Stimulated activated naive CD8-positive, alpha-beta T cell treated with anti-CD3 and anti-CD28 coated beads, Interleukin-15, Interleukin-2, amounts not matched to agents 100 ng/mL and 50 ng/mL, for 24 hours (primary cell): ENCODE measurements around the gene FRMPD3.

Source experiments
- H3K27ac Mint-ChIP-seq: one replicate; pipeline ENCODE4 v1.8.0; 2021; ENCODE audit warnings: mild to moderate bottlenecking, mixed read lengths
- H3K27me3 Mint-ChIP-seq: one replicate; pipeline ENCODE4 v1.8.0; 2021; ENCODE audit warnings: mixed read lengths
- H3K36me3 Mint-ChIP-seq: one replicate; pipeline ENCODE4 v1.8.0; 2021; ENCODE audit warnings: low read depth, mixed read lengths
- H3K4me1 Mint-ChIP-seq: one replicate; pipeline ENCODE4 v1.8.0; 2021; ENCODE audit warnings: low read depth, mixed read lengths
- H3K4me3 Mint-ChIP-seq: one replicate; pipeline ENCODE4 v1.8.0; 2021; ENCODE audit warnings: mild to moderate bottlenecking, mixed read lengths
- H3K9me3 Mint-ChIP-seq: one replicate; pipeline ENCODE4 v1.8.0; 2021; ENCODE audit warnings: mixed read lengths

Gene FRMPD3

DNA sequence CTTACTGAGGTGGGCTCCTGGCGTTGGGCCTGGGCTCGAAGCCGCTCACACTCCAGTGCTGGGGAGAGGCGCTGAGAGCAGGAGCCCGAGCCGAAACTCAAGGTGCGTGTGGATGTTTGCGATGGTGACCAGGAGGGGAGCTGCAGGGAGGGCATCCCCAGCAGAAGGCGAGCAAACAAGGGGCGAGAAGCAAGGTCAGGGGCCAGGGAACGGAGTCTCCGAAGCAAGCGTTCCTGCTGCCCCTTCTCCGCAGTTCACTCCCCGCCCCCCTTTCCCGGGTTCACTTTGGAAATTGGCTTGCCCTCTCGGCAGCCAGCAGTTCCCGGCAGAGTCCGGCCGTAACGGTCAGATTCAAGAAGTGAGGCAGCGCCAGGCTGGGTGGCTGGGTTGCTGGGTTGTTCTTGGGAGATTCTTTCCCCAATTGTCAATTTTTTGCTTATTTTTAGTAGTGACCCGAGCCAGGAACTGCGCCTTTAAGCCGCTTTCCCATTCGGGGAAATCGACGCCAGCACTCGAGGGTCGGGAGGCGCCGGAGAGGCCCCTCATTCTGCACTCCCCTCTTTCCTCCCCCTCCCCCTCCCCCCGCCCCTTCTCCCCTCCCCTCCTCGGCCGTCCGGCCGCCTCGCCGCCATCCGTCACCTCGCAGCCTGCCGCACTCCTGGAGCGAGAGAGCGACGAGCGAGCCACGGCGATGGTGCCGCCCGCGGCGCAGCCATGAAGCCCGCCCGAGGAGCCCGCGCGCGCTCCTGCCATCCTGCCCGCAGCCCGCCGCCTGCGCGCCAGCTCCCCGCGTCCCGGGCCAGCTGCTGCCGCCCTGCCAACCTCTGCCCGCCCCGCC, at the start of gene FRMPD3:
Gene FRMPD3 (plus strand): TSS at position 655 of the 838 bp plus-strand sequence. CDS start 76,937 bp downstream, outside the sequence.
- H3K4me1 Mint-ChIP-seq, result peaks cover 22% of the 10 kb centered on the region

DNA sequence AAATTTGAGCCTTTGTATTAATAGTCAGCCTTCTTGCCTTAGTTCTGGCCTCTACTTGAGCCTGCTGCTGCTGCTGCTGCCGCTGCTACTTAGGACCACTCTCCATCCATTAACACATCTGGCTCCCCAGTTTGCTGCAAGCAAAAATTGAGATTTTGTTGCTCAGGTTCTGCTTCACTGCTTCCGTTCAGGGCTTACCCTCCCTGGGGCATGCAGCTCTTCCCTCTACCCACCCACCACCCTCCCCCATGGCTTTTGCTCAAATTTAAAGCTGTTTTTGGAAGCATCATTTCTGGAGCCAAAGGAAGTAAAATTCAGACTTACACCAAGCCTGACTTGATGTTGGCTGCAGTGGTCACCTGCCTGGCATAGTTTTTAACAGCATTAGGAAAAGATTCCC, 28.9 kb upstream of the FRMPD3 start:
- Mint-ChIP-seq H3K36me3 (no peaks in the 10 kb centered on the region), H3K4me1 (no peaks in the 10 kb centered on the region), H3K4me3 (no peak overlapping the region), H3K27ac (no peak overlapping the region), H3K9me3 (no peaks in the 10 kb centered on the region), H3K27me3 (peaks cover 11% of the 10 kb centered on the region)

More for the DNA sequence above, at the start of gene FRMPD3:
- Mint-ChIP-seq H3K27me3 (peaks cover 34% of the 10 kb centered on the region), H3K9me3 (no peaks in the 10 kb centered on the region), H3K27ac (no peak within 1 kb of the TSS), H3K36me3 (no peaks in the 10 kb centered on the region), H3K4me3 (peak within 1 kb of the TSS; percentile 68)

DNA sequence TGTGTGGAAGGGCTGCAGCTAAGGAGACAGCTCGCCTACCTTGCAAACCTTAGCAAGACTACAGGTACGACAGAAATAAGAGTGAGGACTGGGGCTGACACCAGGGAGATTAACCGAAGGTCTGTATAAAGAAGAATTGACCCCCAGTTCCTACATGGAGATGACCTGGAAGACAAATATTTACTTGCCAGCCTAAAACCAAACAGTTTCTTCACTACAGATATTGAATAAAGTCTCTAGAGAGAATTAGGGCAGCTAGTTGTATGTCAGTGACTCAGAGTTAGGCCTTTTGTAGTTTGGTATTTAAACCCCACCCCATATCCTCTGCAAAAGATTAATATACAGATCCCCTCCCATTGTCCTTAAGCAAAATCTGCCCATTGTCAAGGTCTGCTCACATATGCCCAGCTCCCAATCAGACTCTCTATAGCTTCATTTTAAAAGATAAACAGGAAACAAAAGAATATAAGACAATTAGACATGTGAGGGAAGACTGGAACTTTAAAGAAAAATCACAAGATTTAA, 28.1 kb upstream of the FRMPD3 start:
- Mint-ChIP-seq H3K9me3 (no peaks in the 10 kb centered on the region), H3K27ac (no peak overlapping the region), H3K27me3 (peaks cover 11% of the 10 kb centered on the region), H3K36me3 (no peaks in the 10 kb centered on the region), H3K4me3 (no peak overlapping the region), H3K4me1 (no peaks in the 10 kb centered on the region)

DNA sequence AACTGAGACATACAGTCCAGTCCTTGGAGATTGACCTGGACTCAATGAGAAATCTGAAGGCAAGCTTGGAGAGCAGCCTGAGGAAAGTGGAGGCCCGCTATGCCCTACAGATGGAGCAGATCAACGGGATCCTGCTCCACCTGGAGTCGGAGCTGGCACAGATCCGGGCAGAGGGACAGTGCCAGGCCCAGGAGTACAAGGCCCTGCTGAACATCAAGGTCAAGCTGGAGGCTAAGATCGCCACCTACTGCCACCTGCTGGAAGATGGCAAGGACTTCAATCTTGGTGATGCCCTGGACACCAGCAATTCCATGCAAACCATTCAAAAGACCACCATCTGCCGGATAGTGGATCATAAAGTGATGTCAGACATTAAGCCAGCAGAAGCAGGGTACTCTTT, 20.4 kb upstream of the FRMPD3 start:
- H3K9me3 Mint-ChIP-seq, result no peaks in the 10 kb centered on the region
- no peaks in the 10 kb centered on the region for H3K4me1 Mint-ChIP-seq
- no peak overlapping the region for H3K4me3 Mint-ChIP-seq
- no peaks in the 10 kb centered on the region for H3K36me3 Mint-ChIP-seq
- H3K27me3 Mint-ChIP-seq, result peaks cover 3% of the 10 kb centered on the region
- no peak overlapping the region for H3K27ac Mint-ChIP-seq

DNA sequence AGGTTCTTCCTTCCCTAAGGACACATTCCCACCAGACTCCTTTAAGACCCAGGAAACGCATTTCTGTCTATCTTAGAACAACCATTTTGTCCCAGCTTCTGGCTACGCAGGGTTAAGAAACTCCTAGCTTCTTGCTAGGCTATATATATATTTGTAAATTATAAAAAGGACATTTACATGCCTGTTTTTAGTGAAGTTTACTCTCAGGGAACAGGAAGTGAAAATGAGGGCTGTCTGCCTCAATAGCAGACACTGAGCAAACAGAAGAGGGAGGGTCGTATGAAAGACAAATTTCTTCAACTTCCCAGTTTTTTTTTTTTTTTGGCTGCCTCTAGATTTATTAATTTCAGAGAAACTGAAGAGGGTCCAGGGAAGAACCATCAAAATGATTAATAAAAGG, 9.3 kb upstream of the FRMPD3 start:
- H3K4me3 Mint-ChIP-seq, result no peak overlapping the region
- H3K9me3 Mint-ChIP-seq, result no peaks in the 10 kb centered on the region
- peaks cover 10% of the 10 kb centered on the region for H3K27me3 Mint-ChIP-seq
- H3K4me1 Mint-ChIP-seq, result peaks cover 10% of the 10 kb centered on the region
- H3K36me3 Mint-ChIP-seq, result no peaks in the 10 kb centered on the region
- no peak overlapping the region for H3K27ac Mint-ChIP-seq

DNA sequence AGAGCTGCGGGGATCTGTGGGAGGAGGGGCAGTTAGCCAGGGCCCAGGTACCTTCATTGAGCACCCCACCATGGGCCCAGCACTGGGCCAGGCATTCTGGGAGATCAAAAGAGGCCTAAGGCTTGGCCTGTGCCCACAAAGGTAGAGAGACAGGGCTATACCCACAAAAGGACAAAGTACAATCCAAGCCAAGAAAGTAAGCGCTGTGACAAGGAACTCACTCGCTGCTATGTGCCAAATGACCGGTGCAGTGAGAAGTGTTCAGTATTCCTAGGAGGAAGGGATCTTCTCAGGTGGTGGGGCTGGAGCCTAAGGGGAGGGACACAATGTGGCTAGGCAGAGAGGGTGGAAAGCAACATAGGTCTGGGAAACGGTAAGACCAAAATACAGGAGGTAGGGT, 8.8 kb upstream of the FRMPD3 start:
- peaks cover 10% of the 10 kb centered on the region for H3K27me3 Mint-ChIP-seq
- H3K9me3 Mint-ChIP-seq, result no peaks in the 10 kb centered on the region
- H3K36me3 Mint-ChIP-seq, result no peaks in the 10 kb centered on the region
- peaks cover 10% of the 10 kb centered on the region for H3K4me1 Mint-ChIP-seq
- no peak overlapping the region for H3K4me3 Mint-ChIP-seq
- no peak overlapping the region for H3K27ac Mint-ChIP-seq

DNA sequence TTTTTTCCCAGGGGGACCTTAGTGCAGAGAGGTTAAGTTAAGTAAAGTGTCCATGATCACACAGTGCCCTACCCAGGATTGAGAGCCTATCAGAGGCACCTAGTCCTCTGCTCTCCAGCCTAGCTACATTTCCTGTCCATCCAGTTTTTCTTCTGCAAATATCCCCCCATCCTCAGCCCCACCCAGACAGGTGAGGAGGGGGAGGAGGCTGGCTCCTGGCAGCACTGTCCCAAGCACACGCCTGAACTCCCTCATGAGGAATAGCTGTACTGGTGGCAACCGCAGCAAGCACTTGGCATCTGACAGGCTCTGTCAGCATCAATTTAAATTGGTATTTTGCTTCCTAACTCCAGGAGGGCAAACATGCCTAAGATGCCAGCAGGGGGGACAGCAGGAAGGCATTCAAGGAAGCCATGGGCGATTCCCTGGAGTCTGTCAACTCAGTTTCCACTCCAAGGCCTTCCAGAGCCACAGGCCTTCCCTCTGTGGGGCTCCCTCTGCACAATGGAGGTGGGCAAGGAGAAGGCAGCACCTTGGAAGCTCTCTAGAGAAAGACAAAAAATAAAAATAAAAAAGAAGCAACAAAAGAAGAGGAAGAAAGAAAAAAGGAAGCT, 6.4 kb upstream of the FRMPD3 start:
- H3K27me3 Mint-ChIP-seq, result peaks cover 12% of the 10 kb centered on the region
- no peak overlapping the region for H3K4me3 Mint-ChIP-seq
- no peaks in the 10 kb centered on the region for H3K36me3 Mint-ChIP-seq
- H3K9me3 Mint-ChIP-seq, result no peaks in the 10 kb centered on the region
- H3K4me1 Mint-ChIP-seq, result peaks cover 10% of the 10 kb centered on the region
- no peak overlapping the region for H3K27ac Mint-ChIP-seq

DNA sequence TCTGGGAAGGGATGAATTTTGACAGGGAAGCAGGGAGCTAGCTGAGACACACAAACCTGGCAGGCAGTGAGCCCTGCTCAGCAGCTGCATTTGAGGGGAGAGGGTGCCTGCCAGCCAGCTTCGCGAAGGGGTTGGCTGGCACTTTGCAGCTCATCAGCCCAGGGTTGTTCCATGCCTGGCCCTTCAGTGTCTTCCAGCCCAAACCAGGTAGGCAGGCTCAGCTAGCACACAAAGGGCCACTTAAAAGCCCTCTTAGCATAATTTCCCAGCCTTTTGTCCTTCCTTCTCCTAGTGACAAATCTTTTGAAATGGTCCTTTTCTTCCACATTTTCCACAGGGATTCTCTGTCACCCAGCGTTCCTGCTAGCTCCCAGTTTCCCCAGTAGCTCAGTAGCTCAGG, 4.3 kb upstream of the FRMPD3 start:
- Mint-ChIP-seq H3K4me1 (peaks cover 9% of the 10 kb centered on the region), H3K27ac (no peak overlapping the region)

DNA sequence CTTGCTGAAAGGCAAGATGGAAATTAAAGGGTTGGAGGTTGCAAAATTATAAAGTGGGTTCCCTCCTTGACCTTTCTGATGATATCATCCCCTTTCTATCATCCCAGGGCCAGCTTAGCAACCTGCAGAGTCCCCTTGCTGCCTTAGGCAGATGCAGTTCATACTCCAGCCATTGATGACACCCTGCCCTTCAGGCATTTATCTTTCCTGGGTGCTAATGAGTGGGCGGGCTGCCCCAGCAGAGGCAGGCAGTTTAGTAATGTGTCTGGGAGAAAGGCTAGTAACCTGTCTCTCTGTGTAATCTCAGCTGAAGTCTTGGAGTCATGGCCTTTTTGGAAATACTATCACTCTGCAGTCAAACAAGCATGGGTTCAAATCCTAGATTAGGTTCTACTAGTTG, 3.8 kb upstream of the FRMPD3 start:
- Mint-ChIP-seq H3K27ac (no peak overlapping the region), H3K36me3 (no peaks in the 10 kb centered on the region), H3K27me3 (peaks cover 21% of the 10 kb centered on the region), H3K9me3 (no peaks in the 10 kb centered on the region), H3K4me3 (no peak overlapping the region), H3K4me1 (peaks cover 13% of the 10 kb centered on the region)

More for the DNA sequence above, 4.3 kb upstream of the FRMPD3 start:
- H3K9me3 Mint-ChIP-seq, result no peaks in the 10 kb centered on the region
- H3K4me3 Mint-ChIP-seq, result no peak overlapping the region
- no peaks in the 10 kb centered on the region for H3K36me3 Mint-ChIP-seq
- H3K27me3 Mint-ChIP-seq, result peaks cover 17% of the 10 kb centered on the region

DNA sequence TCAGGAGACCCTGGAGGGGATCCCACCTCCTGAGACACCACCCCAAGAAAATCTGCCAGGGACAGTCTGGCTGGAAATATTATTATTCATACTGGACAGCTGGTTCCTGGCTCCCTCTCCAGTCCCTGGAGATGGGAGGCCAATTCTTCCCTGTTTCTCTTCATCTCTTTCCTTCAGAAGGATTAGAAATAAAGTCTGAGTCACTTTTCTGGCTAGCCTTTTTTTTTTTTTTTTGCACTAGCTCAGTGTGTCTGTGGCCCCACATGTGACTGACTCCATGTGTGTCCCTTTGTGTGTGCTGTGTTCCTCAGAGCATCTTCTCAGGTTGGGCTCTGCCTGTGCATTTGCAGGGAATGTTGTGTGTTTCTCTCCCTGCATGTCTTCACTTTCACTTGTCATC, 1.8 kb upstream of the FRMPD3 start:
- H3K36me3 Mint-ChIP-seq, result no peaks in the 10 kb centered on the region
- no peak overlapping the region for H3K27ac Mint-ChIP-seq
- H3K27me3 Mint-ChIP-seq, result peaks cover 34% of the 10 kb centered on the region
- no peak overlapping the region for H3K4me3 Mint-ChIP-seq
- H3K4me1 Mint-ChIP-seq, result peaks cover 23% of the 10 kb centered on the region
- H3K9me3 Mint-ChIP-seq, result no peaks in the 10 kb centered on the region

DNA sequence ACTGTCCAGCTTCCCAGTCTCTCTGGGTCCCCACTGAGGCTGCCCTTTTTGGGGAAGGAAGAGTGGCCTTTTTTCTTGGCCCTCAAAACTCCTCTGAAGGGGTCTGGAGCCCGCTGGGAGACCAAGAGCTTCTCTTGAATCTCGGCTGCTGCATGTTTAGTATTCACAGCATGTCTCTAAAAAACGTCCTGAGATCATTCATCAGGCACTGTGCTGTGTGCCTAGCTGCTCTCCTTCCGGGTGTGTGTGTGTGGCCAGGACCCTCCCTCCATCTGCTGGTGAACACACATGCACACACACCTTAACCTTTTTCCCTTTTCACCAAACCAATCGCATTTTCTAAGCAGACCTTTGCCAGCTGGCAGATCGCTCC, 841 bp upstream of the FRMPD3 start:
- Mint-ChIP-seq H3K9me3 (no peaks in the 10 kb centered on the region), H3K36me3 (no peaks in the 10 kb centered on the region), H3K27ac (no peak overlapping the region)

DNA sequence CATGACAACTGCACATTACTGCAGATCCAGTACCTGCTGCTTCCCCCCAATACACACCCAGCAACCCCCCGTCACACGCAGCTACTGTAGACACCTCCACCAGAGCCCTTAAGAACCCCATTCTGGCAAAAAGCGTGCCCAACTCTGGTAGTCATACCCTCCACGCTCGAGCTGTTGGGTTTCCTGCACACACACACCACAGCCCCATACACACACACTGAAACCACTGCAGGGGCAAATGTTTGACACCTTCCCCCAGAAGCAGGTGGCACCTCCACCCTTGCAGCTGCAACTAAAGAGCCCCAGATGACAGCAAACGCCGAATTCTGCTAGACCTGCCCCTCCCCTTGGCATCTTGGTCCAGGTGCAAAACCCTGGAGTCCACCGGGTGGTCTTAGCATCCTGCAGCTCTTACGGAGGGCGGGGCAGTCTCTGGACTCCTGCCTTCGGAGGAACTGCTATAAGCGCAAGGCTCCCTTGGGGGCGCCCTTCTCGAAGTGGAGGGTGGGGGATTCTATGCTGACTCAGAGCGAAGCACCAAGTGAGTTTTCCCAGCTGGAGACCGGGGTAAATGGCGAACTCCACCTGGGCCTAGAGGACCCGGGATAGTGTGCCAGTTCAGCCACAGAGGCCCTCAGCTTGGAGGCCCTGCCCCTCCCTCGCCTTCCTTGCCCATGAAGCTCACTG, 1.5 kb downstream of the FRMPD3 start:
- peaks cover 37% of the 10 kb centered on the region for H3K27me3 Mint-ChIP-seq
- H3K4me1 Mint-ChIP-seq, result peaks cover 17% of the 10 kb centered on the region
- H3K36me3 Mint-ChIP-seq, result no peaks in the 10 kb centered on the region
- no peaks in the 10 kb centered on the region for H3K9me3 Mint-ChIP-seq
- no peak overlapping the region for H3K27ac Mint-ChIP-seq
- peak overlapping the region; percentile 66 for H3K4me3 Mint-ChIP-seq

More for the DNA sequence above, 841 bp upstream of the FRMPD3 start:
- Mint-ChIP-seq H3K4me1 (peaks cover 23% of the 10 kb centered on the region), H3K4me3 (peak overlapping the region; percentile 68), H3K27me3 (peaks cover 34% of the 10 kb centered on the region)

DNA sequence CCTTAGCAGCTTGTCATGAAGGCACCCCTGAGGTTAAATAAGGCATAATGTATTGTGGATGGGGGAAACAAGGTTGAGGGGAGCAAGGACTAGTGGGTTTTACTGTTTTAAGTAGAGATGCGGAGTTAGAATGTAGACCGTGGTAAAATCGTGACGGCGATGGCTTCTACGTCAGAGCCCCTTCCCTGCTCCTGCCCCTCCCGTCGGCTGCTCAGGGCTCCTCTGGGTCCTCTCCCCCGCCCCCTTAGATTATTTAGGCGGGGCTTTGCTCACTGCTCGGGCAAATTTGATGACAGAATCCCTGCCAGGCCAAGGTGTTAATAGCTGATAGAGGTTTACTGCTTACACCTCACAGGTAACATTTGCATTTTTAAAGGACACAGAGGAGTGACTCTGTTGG, 2.3 kb downstream of the FRMPD3 start:
- peaks cover 17% of the 10 kb centered on the region for H3K4me1 Mint-ChIP-seq
- no peak overlapping the region for H3K4me3 Mint-ChIP-seq
- no peaks in the 10 kb centered on the region for H3K36me3 Mint-ChIP-seq
- no peaks in the 10 kb centered on the region for H3K9me3 Mint-ChIP-seq
- peaks cover 43% of the 10 kb centered on the region for H3K27me3 Mint-ChIP-seq
- no peak overlapping the region for H3K27ac Mint-ChIP-seq

DNA sequence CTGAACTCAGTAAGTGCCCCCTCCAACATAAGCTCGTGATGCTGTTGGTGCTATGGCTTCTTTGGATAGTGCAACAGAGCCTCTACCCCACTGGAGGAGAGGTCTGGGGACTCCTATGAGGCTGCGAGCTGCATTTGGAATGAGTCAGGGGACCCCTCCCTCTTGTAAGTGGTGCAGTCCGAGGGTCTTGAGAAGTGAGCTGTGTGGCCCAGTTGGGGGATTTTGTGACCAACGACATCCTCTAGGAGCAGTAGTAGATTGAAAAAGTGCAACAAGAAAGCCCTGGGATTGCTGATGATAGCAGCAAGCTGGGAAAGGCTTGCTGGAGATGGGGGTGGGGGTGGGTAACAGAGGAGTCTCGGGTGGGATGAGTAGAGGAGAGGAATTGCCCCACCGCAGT, 3.1 kb downstream of the FRMPD3 start:
- H3K4me1 Mint-ChIP-seq, result peaks cover 17% of the 10 kb centered on the region
- no peaks in the 10 kb centered on the region for H3K36me3 Mint-ChIP-seq
- no peak overlapping the region for H3K27ac Mint-ChIP-seq
- peaks cover 40% of the 10 kb centered on the region for H3K27me3 Mint-ChIP-seq
- H3K4me3 Mint-ChIP-seq, result no peak overlapping the region
- H3K9me3 Mint-ChIP-seq, result no peaks in the 10 kb centered on the region

DNA sequence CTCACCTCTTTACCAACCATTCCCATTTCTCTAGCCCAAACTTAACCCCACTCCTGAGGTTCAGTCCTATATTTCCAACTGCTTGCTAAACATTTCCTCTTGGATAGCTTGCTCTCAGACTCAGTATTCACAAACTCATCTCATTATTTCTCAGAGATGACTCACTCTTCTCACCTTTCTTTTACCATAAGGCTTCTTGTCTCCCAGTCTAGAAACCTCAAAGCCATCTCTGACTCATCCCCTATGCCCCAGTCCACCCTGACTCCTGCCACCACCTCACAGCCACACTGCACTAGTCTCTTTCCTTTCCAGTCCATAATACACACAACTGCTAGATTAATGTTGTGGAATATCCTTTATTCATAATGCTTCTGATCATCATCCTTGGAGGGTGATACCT, 4.8 kb downstream of the FRMPD3 start:
- H3K4me1 Mint-ChIP-seq, result peaks cover 14% of the 10 kb centered on the region
- no peaks in the 10 kb centered on the region for H3K9me3 Mint-ChIP-seq
- no peaks in the 10 kb centered on the region for H3K36me3 Mint-ChIP-seq
- no peak overlapping the region for H3K4me3 Mint-ChIP-seq
- H3K27ac Mint-ChIP-seq, result no peak overlapping the region
- peaks cover 41% of the 10 kb centered on the region for H3K27me3 Mint-ChIP-seq
